Neuronal stem cell (in vitro differentiated cells): ENCODE data around the gene PITX2.

ENCODE experiments used
- DNase-seq: peaks from one replicate; pipeline ENCODE4 v3.0.0-alpha.2; 2013; ENCODE audit warnings: low spot score
- H2AFZ ChIP-seq: one replicate; pipeline ENCODE4 v1.6.1; 2013; ENCODE audit warnings: mild to moderate bottlenecking, low read length, inconsistent platforms
- H2AK5ac ChIP-seq: 2 replicates; pipeline ENCODE4 v1.6.1; 2013; ENCODE audit warnings: low read depth, mild to moderate bottlenecking, inconsistent platforms, low read length, moderate library complexity, mixed read lengths
- H2BK120ac ChIP-seq: 2 replicates; pipeline ENCODE4 v1.6.1; 2013; ENCODE audit warnings: low read depth, mild to moderate bottlenecking, inconsistent platforms, low read length, moderate library complexity, mixed read lengths
- H2BK12ac ChIP-seq: one replicate; pipeline ENCODE4 v1.6.1; 2013; ENCODE audit warnings: low read length, inconsistent platforms
- H2BK15ac ChIP-seq: 2 replicates; pipeline ENCODE4 v1.6.1; 2013; ENCODE audit warnings: mild to moderate bottlenecking, low read length, inconsistent platforms, mixed read lengths
- H2BK5ac ChIP-seq: one replicate; pipeline ENCODE4 v1.6.1; 2013; ENCODE audit warnings: inconsistent platforms, mild to moderate bottlenecking, low read length, moderate library complexity
- H3K14ac ChIP-seq: one replicate; pipeline ENCODE4 v1.6.1; 2013; ENCODE audit warnings: low read length, inconsistent platforms
- H3K18ac ChIP-seq: 2 replicates; pipeline ENCODE4 v1.6.1; 2013; ENCODE audit warnings: low read length, inconsistent platforms
- H3K23ac ChIP-seq: 2 replicates; pipeline ENCODE4 v1.6.1; 2013; ENCODE audit warnings: low read depth, mild to moderate bottlenecking, mixed read lengths, low read length, inconsistent platforms; ENCODE audit not compliant: poor library complexity
- H3K27ac ChIP-seq: replicated peaks from 3 replicates; pipeline ENCODE4 v1.5.1; 2013; ENCODE audit warnings: low read length, inconsistent platforms
- H3K27me3 ChIP-seq, 3 experiments: 2 replicates each; pipeline ENCODE4 v1.6.1; 2013; ENCODE audit warnings: low read length in 3 of 3, mild to moderate bottlenecking in 2 of 3, inconsistent platforms in 1 of 3, low read depth in 1 of 3, mixed read lengths in 1 of 3, moderate library complexity in 1 of 3; ENCODE audit not compliant: control insufficient read depth in 3 of 3, insufficient read depth in 3 of 3
- H3K36me3 ChIP-seq, 2 donors: replicated peaks in 1 of 2; 2 replicates each; pipeline ENCODE4 v1.6.1; 2013; ENCODE audit warnings: low read length in 2 of 2; ENCODE audit not compliant: control insufficient read depth in 2 of 2, insufficient read depth in 2 of 2
- H3K4ac ChIP-seq: 2 replicates; pipeline ENCODE4 v1.6.1; 2013; ENCODE audit warnings: inconsistent platforms, mild to moderate bottlenecking, low read length, moderate library complexity
- H3K4me1 ChIP-seq, 2 donors: 1 replicate in 1 of 2; 2 replicates in 1 of 2; pipeline ENCODE4 v1.6.1; 2013; ENCODE audit warnings: low read length in 2 of 2, low read depth in 1 of 2; ENCODE audit not compliant: control insufficient read depth in 2 of 2, insufficient read depth in 1 of 2
- H3K4me2 ChIP-seq: one replicate; pipeline ENCODE4 v1.6.1; 2013; ENCODE audit warnings: mild to moderate bottlenecking, low read length, inconsistent platforms; ENCODE audit not compliant: insufficient read depth, poor library complexity, severe bottlenecking
- H3K4me3 ChIP-seq, 2 donors: 2 replicates each; pipeline ENCODE4 v1.5.1; 2013; ENCODE audit warnings: low read length in 2 of 2, mild to moderate bottlenecking in 2 of 2, inconsistent platforms in 1 of 2, moderate library complexity in 1 of 2
- H3K79me1 ChIP-seq: one replicate; pipeline ENCODE4 v1.6.1; 2013; ENCODE audit warnings: low read depth, mild to moderate bottlenecking, inconsistent platforms, low read length, moderate library complexity
- H3K9ac ChIP-seq: one replicate; pipeline ENCODE4 v1.6.1; 2013; ENCODE audit warnings: mild to moderate bottlenecking, low read depth, low read length, inconsistent platforms; ENCODE audit not compliant: poor library complexity
- H3K9me3 ChIP-seq, 2 donors: replicated peaks in 1 of 2; 2 replicates each; pipeline versions ENCODE3 to v1.6.1; 2013; ENCODE audit warnings: low read length in 2 of 2, mild to moderate bottlenecking in 2 of 2, inconsistent platforms in 1 of 2, low read depth in 1 of 2, mixed read lengths in 1 of 2, moderate library complexity in 1 of 2; ENCODE audit not compliant: control insufficient read depth in 2 of 2, insufficient read depth in 1 of 2
- H4K8ac ChIP-seq: one replicate; pipeline ENCODE4 v1.6.1; 2013; ENCODE audit warnings: low read depth, mild to moderate bottlenecking, inconsistent platforms, low read length, moderate library complexity
- H4K91ac ChIP-seq: one replicate; pipeline ENCODE4 v1.6.1; 2013; ENCODE audit warnings: low read length, low read depth, mild to moderate bottlenecking, inconsistent platforms; ENCODE audit not compliant: poor library complexity
- WGBS, 2 donors: extraction: QIAGEN DNeasy Blood & Tissue Kit; methylation state at CpG; one replicate each; pipeline ENCODE4 v1.1.7; 2013; ENCODE audit warnings: missing lambda C conversion rate in 2 of 2, mixed read lengths in 1 of 2; ENCODE audit not compliant: insufficient read length in 2 of 2, insufficient replicate concordance in 1 of 2; ENCODE audit errors: extremely low coverage in 2 of 2; 5-methylcytosine and 5-hydroxymethylcytosine counted together

The PITX2 gene

DNA sequence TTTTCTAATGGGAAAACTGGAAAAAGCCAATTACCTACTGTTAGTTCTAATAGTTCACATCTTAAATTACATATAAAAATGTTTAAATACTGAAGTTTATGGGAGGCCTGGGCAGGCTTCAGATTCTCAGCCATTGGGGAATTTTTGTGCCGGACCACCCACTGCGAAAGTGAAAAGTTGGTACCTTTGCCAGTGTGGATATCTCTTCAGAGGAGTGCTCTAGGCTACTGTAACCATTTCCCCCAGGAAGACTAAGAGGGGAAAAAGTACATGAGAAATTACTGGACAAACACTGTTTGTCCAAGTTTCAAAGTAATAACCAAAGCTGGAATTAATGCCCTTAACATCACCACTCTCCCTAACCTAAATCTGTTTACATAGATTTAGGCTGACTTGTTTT lies 20.8 kb downstream of the PITX2 start:
- Histone ChIP-seq H3K4me2 (no peak overlapping the region), H3K9me3 (no peaks in the 10 kb centered on the region), H3K23ac (no peak overlapping the region), H3K36me3 (no peaks in the 10 kb centered on the region), H2BK5ac (no peak overlapping the region), H3K27me3 (no peaks in the 10 kb centered on the region), H3K4ac (no peak overlapping the region), H2BK15ac (no peak overlapping the region), H3K79me1 (no peaks in the 10 kb centered on the region), H3K18ac (no peak overlapping the region), H2AK5ac (no peak overlapping the region), H3K14ac (no peak overlapping the region), H3K4me1 (no peaks in the 10 kb centered on the region), H4K8ac (no peak overlapping the region), H2BK12ac (no peak overlapping the region), H3K4me3 (no peak overlapping the region), H2BK120ac (no peak overlapping the region), H3K9ac (no peak overlapping the region), H4K91ac (no peak overlapping the region), H3K27ac (no peak overlapping the region), H2AFZ (no peak overlapping the region)
- DNase-seq, result no peak
- no CpG with 5 or more reads among the region's 2 CpGs for WGBS, 2 donors

- Histone ChIP-seq H2BK5ac (no peak overlapping the region), H2BK15ac (no peak overlapping the region), H3K27ac (no peak overlapping the region), H3K79me1 (no peaks in the 10 kb centered on the region), H3K18ac (no peak overlapping the region), H2AK5ac (no peak overlapping the region), H3K27me3 (no peaks in the 10 kb centered on the region), H3K4me1 (no peaks in the 10 kb centered on the region), H3K36me3 (no peaks in the 10 kb centered on the region), H3K9me3 (no peaks in the 10 kb centered on the region), H4K91ac (no peak overlapping the region), H3K4ac (no peak overlapping the region), H2BK12ac (no peak overlapping the region), H3K9ac (no peak overlapping the region), H4K8ac (no peak overlapping the region), H3K4me3 (no peak overlapping the region), H3K4me2 (no peak overlapping the region), H3K23ac (no peak overlapping the region), H2BK120ac (no peak overlapping the region), H3K14ac (no peak overlapping the region), H2AFZ (no peak overlapping the region)
- DNase-seq, result no peak
Measured at GRCh38 chr4:110597582-110597981, 25.3 kb downstream of the PITX2 start.

DNA sequence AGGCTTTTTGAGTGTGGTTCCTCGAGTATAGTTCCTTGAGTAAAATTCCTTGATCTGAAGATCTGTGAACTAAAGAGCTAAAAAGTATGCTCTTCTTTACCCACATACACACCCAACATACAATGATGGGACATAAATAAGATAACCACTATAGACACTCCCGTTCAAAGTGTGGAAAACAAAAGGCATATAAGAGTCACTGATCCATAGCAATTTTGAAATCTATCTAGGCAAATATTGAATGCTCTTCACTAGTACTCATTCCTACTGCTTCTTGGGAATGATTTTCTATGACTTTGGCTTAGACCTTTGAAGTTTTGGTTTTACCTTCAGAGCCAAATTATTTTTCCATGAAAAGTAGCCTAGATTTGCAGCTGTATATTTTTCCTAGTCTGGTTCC lies 26.4 kb downstream of the PITX2 start:
- Histone ChIP-seq H3K27ac (no peak overlapping the region), H4K91ac (no peak overlapping the region), H2AK5ac (no peak overlapping the region), H2AFZ (no peak overlapping the region), H2BK15ac (no peak overlapping the region), H3K4me2 (no peak overlapping the region), H3K4ac (no peak overlapping the region), H3K9me3 (no peaks in the 10 kb centered on the region), H3K4me1 (no peaks in the 10 kb centered on the region), H3K23ac (no peak overlapping the region), H3K18ac (no peak overlapping the region), H3K36me3 (no peaks in the 10 kb centered on the region), H3K9ac (no peak overlapping the region), H3K79me1 (no peaks in the 10 kb centered on the region), H3K4me3 (no peak overlapping the region), H3K27me3 (no peaks in the 10 kb centered on the region), H2BK5ac (no peak overlapping the region), H3K14ac (no peak overlapping the region), H2BK12ac (no peak overlapping the region), H4K8ac (no peak overlapping the region), H2BK120ac (no peak overlapping the region)
- DNase-seq, result no peak
- whole genome bisulfite sequencing, 2 donors, result no CpG with 5 or more reads among the region's 2 CpGs

DNA sequence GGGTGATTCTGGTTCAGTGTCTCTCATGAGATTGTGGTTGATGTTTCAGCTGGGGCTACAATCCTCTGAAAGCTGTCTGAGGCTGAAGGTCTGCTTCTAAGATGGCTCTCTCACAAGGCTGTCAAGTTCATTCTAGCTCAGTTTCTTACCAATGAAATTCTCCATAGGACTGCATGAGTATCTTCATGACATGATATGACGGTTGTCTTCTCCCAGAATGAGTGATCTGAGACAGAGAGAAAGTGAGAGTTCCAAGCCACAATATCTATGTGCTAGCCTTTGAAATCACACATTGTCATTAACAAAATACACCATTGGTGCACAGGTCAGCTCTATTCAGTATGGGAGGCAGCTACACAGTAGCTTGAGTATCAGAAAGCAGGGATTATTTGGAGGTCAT lies 27.3 kb downstream of the PITX2 start:
- Histone ChIP-seq H3K4ac (no peak overlapping the region), H3K9me3 (no peaks in the 10 kb centered on the region), H3K4me1 (no peaks in the 10 kb centered on the region), H3K36me3 (no peaks in the 10 kb centered on the region), H2BK120ac (no peak overlapping the region), H3K23ac (no peak overlapping the region), H3K14ac (no peak overlapping the region), H3K4me2 (no peak overlapping the region), H4K8ac (no peak overlapping the region), H2BK5ac (no peak overlapping the region), H2BK12ac (no peak overlapping the region), H2BK15ac (no peak overlapping the region), H3K79me1 (no peaks in the 10 kb centered on the region), H3K27ac (no peak overlapping the region), H3K27me3 (no peaks in the 10 kb centered on the region), H2AFZ (no peak overlapping the region), H3K9ac (no peak overlapping the region), H4K91ac (no peak overlapping the region), H2AK5ac (no peak overlapping the region), H3K4me3 (no peak overlapping the region), H3K18ac (no peak overlapping the region)
- DNase-seq, result no peak
- no CpG with 5 or more reads among the region's 1 CpG for WGBS, 2 donors
